RWPE1 (cell line): ENCODE results near the gene LIPF.

Source experiments
- CTCF ChIA-PET: fragments of 350-600 bp; sonication (Branson Sonifier 250); formaldehyde crosslinking; extraction: SDS; loops from one replicate; lab custom pipeline; 2021; lab: Yijun Ruan, JAX
- POLR2A ChIA-PET: fragments of 400-600 bp; formaldehyde crosslinking; extraction: SDS; loops from one replicate; lab custom pipeline; 2020; ENCODE audit warnings: antibody characterized with exemption; ENCODE audit not compliant: low non-redundant PET; lab: Yijun Ruan, JAX
- DNase-seq: peaks from one replicate; pipeline ENCODE4 v3.0.0; 2012; ENCODE audit warnings: low spot score
- H3K27ac ChIP-seq: fragments of 450-650 bp; 2 replicates; pipeline ENCODE4 v1.5.1; 2017
- TF ChIP-seq, protein P1 (sequence below): fragments of 450-650 bp; conservative IDR thresholded peaks from 2 replicates; pipeline ENCODE4 v1.5.1; 2017; ENCODE audit warnings: low read depth, mild to moderate bottlenecking

Gene LIPF

DNA sequence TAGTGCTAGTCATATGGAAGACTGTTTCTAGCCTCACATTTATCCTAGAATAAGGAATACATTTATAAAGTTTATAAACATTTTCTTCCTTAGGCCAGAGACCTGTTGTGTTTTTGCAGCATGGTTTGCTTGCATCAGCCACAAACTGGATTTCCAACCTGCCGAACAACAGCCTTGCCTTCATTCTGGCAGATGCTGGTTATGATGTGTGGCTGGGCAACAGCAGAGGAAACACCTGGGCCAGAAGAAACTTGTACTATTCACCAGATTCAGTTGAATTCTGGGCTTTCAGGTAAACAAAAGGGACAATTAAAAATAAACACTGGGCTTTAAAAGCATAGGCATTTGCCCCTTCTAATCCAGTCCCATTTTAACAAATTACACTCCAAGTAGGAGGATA is 4.2 kb downstream of the LIPF start:
- H3K27ac ChIP-seq, result no peak overlapping the region
- TF ChIP-seq, protein P1, sequence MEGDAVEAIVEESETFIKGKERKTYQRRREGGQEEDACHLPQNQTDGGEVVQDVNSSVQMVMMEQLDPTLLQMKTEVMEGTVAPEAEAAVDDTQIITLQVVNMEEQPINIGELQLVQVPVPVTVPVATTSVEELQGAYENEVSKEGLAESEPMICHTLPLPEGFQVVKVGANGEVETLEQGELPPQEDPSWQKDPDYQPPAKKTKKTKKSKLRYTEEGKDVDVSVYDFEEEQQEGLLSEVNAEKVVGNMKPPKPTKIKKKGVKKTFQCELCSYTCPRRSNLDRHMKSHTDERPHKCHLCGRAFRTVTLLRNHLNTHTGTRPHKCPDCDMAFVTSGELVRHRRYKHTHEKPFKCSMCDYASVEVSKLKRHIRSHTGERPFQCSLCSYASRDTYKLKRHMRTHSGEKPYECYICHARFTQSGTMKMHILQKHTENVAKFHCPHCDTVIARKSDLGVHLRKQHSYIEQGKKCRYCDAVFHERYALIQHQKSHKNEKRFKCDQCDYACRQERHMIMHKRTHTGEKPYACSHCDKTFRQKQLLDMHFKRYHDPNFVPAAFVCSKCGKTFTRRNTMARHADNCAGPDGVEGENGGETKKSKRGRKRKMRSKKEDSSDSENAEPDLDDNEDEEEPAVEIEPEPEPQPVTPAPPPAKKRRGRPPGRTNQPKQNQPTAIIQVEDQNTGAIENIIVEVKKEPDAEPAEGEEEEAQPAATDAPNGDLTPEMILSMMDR, result no peak
- CTCF ChIA-PET, result interaction anchor here (0.9 kb wide), 1 partner anchor 142 kb away, joined by 9 read pairs; no protein-coding TSS in a partner anchor
- no peak for DNase-seq
- POLR2A ChIA-PET, result no interaction called here

DNA sequence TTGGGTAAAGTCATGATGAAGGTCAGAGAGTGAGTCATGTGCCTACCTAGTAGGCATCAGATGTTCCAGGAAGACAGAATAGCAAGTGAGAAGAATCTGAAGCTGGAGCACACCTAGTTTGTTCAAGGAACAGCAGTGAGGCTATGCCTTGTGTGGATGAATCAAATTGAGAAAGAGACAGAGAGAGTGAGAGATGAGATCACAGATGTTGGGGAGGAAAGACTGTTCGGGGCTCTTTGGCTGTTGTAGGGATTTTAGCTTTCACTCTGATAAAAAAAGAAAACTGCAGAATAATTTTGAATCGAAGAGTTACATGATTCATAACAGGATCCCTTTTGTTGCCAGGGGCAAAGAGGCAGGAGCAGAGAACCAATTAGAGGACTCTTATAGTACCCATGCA is 6.3 kb downstream of the LIPF start:
- ChIA-PET CTCF (interaction anchor here (0.6 to 1.0 kb wide), 2 partner anchors 8 to 140 kb away, joined by 3 to 6 read pairs; no protein-coding TSS in a partner anchor), POLR2A (interaction anchor here (0.5 kb wide), 1 partner anchor 104 kb away, joined by 3 read pairs; no protein-coding TSS in a partner anchor)
- H3K27ac ChIP-seq, result no peak overlapping the region
- TF ChIP-seq, protein P1, result no peak
- DNase-seq, result no peak

DNA sequence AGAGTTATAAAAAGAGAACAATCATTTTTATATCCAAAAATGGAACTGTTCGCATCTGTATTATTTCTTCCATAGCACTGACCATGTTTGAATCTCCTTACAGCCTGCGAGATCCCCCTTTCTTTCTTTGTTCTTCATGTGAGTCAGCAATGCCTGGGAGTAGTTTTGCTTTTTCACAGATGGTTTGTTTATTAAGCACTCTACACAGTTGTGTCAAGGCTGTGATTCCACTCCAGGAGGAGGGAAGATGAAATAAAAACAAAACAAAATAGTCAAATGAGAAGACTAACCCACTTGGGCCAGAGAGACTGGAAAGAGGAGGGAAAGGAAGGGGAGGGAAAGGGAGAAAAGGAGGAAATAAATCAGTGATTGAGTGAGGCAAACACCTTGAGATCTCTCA is 7.8 kb downstream of the LIPF start:
- DNase-seq, result no peak
- TF ChIP-seq, protein P1, result no peak
- no peak overlapping the region for H3K27ac ChIP-seq
- ChIA-PET POLR2A (no interaction called here), CTCF (interaction anchor here (0.7 kb wide), 1 partner anchor 50 kb away, joined by 3 read pairs; no protein-coding TSS in a partner anchor)

DNA sequence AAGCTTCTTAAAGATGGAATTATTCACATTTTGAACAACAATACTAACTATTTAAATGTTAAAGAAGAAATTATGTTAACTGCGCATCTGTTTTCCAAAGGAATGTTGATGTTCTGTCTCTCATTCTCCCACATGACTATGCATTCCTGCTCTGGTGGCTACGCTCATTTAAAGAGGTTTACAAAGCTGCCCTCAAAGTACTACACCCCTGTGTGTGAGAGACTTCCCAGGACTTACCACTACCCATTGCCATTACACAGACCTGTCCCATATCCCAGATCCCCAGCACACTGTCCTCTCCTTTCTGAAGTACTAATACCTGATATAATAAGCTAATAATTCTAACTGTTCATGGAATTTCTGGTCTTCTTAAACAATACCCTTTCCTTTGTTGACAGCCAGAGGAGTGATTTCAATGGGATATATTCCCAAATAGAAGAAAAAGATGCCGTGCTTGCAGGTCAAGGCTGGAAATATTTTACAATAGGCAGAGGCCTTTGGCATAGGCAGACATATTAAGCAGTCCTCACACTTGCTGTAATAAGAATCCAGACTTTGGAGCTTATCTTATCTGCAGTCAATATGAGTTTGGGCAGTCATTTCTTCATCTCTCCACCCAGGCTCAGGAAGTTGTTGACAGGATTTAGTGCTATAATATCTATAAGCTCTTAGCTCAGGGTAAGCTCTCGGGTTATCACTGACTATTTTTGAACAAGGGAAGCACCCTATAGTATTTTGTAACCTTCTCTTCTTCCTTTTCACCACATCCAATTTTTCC is 12.2 kb downstream of the LIPF start:
- no peak for DNase-seq
- H3K27ac ChIP-seq, result no peak overlapping the region
- TF ChIP-seq, protein P1, result no peak
- CTCF ChIA-PET, result interaction anchor here (0.5 to 1.3 kb wide), 4 partner anchors 10 to 134 kb away, joined by 3 to 4 read pairs (median 4); no protein-coding TSS in a partner anchor
- POLR2A ChIA-PET, result no interaction called here

DNA sequence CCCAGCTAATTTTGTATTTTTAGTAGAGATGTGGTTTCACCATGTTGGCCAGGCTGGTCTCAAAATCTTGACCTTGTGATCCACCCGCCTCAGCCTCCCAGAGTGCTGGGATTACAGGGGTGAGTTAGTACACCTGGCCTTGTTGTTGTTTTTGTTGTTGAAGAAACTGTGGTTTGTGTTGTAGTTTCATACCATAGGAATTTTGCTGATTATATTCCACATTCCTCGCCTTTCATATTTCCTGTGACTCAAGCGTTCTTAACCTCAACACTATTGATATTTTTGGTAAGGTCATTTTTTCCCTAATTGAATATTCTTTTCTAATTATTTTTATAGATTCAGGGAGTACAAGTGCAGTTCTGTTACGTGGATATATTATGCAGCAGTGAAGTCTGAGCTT is 16.7 kb downstream of the LIPF start:
- TF ChIP-seq, protein P1, result no peak
- ChIA-PET POLR2A (no interaction called here), CTCF (interaction anchor here (0.6 to 1.3 kb wide), 3 partner anchors 116 to 430 kb away, joined by 4 to 5 read pairs (median 4); no protein-coding TSS in a partner anchor)
- H3K27ac ChIP-seq, result no peak overlapping the region
- no peak for DNase-seq

DNA sequence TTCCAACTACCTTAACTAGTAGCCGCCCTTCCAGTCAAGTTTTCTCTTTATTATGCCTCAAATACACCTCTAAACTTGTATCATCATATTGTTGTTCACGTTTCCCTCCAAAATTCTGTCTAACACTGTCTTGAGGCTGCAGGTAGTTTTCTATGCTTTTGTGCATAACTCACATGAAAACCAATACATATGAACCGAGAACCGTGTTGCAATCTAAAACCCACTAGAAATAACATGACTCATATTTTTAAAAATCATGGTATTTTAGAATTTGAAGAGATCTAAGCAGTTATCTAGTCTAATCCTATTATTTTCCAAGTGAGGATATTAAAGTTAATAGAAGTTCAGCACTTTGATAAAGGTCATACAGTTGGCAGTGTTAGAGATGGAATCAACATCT is 18.2 kb downstream of the LIPF start:
- POLR2A ChIA-PET, result no interaction called here
- TF ChIP-seq, protein P1, result no peak
- CTCF ChIA-PET, result interaction anchor here (0.6 to 1.3 kb wide), 3 partner anchors 11 to 668 kb away, joined by 3 to 5 read pairs (median 4); no protein-coding TSS in a partner anchor
- DNase-seq, result no peak
- H3K27ac ChIP-seq, result no peak overlapping the region
